Suprapubic skin (tissue), 4 donors: ENCODE results near the gene TMED6. TPM values are rescaled to one million over a fixed set of nuclear protein-coding genes. Genes with fewer than 3 reads are reported as not detected.

Experiments
- DNase-seq, 2 donors: peaks; one replicate each; pipeline ENCODE4 v3.0.0-alpha.2; 2019; ENCODE audit warnings: low spot score in 2 of 2
- H3K27ac ChIP-seq: fragments of 200-600 bp; sonication (generic); one replicate; pipeline ENCODE4 v1.5.1; 2019
- H3K27me3 ChIP-seq: fragments of 200-600 bp; sonication (generic); one replicate; pipeline ENCODE4 v1.5.1; 2019
- H3K36me3 ChIP-seq: fragments of 200-600 bp; sonication (generic); one replicate; pipeline ENCODE4 v1.5.1; 2019
- H3K4me1 ChIP-seq: fragments of 200-600 bp; sonication (generic); one replicate; pipeline ENCODE4 v1.5.1; 2019
- H3K4me3 ChIP-seq: fragments of 200-600 bp; sonication (generic); one replicate; pipeline ENCODE4 v1.5.1; 2019; ENCODE audit warnings: mild to moderate bottlenecking
- H3K9me3 ChIP-seq: fragments of 200-600 bp; sonication (generic); one replicate; pipeline ENCODE4 v1.5.1; 2019
- EP300 ChIP-seq: sonication (generic); formaldehyde crosslinking; IDR thresholded peaks from one replicate; pipeline ENCODE4 v1.6.1; 2017; ENCODE audit warnings: antibody characterized with exemption
- POLR2A ChIP-seq, 2 donors: fragments of 450-650 bp; IDR thresholded peaks; one replicate each; pipeline ENCODE4 v1.6.1; 2017; ENCODE audit warnings: antibody characterized with exemption in 2 of 2, mild to moderate bottlenecking in 2 of 2, moderate library complexity in 2 of 2
- POLR2AphosphoS5 ChIP-seq, 3 donors: sonication (generic); formaldehyde crosslinking; IDR thresholded peaks; one replicate each; pipeline ENCODE4 v1.6.1; 2017; ENCODE audit warnings: antibody characterized with exemption in 3 of 3
- WGBS: methylation state at CpG from one replicate; pipeline ENCODE4 v1.1.5; 2018; 5-methylcytosine and 5-hydroxymethylcytosine counted together
- total RNA-seq, 4 donors: library from RNA; depleted of rRNA; stranded (reverse); fragments of >200 nt; gene quantifications; one replicate each; pipeline ENCODE4 v1.1.0, GENCODE V29; 2016
- TF ChIP-seq, protein P1 (sequence below), 2 donors: fragments of 200-600 bp in 1 of 2; fragments of 450-650 bp in 1 of 2; sonication (generic) in 1 of 2; IDR thresholded peaks; one replicate each; pipeline ENCODE4 v1.5.1; 2016 to 2019; ENCODE audit warnings: antibody characterized with exemption in 2 of 2, mild to moderate bottlenecking in 1 of 2, moderate library complexity in 1 of 2

Gene TMED6
- total RNA-seq, result 1 to 10 TPM in 1 of 4 donors, under 1 TPM in 1, not detected in 2; 0.98 to 1.5 TPM

DNA sequence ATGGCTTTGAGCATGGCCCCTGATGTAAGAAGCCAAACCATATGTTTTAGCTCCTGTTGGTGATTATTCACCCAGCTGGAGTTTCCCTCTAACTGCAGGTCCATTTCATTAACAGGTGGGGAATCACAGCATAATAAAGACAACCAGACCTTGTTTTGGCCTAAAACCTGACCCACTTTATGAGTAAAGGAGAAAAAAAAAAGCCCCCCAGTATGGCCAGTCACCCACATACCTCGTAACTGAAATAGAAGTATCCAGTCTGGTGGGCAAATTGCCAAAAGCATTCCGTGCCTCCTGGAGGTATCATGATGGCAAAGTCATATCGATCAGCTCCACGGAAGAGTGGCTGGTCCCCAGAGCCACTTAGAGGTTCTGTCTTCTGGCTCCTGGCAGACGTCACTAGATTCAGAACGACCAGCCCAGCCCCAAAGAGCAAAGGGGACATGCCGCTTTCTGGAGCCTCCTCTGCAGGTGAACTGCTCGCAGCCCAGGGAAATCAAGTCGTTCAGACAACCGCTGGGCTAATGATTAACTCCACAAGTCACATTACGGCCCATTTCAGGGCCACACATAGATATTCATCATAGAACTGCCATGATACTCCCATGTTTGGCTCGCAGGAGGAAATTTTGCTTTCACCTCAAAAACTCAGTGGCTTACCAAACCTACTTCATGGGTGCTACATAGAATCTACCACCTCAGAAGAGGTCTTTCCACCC lies at the start of gene TMED6:
TMED6 (minus strand) TSS at position 478 of the 719 bp plus-strand sequence; CDS start at position 445, 33 bp downstream.
- H3K4me1 ChIP-seq, result no peaks in the 10 kb centered on the region
- H3K36me3 ChIP-seq, result peaks cover 41% of the 10 kb centered on the region
- no peak within 1 kb of the TSS for H3K27ac ChIP-seq
- 89% methylated on average over 8 of the region's 12 CpGs for WGBS
- DNase-seq, result no peak
- TF ChIP-seq EP300, result no peak
- TF ChIP-seq POLR2AphosphoS5 (IDR thresholded peaks at IDR 0.05), result no peak
- TF ChIP-seq POLR2A (IDR thresholded peaks at IDR 0.05), result no peak
- TF ChIP-seq, protein P1, sequence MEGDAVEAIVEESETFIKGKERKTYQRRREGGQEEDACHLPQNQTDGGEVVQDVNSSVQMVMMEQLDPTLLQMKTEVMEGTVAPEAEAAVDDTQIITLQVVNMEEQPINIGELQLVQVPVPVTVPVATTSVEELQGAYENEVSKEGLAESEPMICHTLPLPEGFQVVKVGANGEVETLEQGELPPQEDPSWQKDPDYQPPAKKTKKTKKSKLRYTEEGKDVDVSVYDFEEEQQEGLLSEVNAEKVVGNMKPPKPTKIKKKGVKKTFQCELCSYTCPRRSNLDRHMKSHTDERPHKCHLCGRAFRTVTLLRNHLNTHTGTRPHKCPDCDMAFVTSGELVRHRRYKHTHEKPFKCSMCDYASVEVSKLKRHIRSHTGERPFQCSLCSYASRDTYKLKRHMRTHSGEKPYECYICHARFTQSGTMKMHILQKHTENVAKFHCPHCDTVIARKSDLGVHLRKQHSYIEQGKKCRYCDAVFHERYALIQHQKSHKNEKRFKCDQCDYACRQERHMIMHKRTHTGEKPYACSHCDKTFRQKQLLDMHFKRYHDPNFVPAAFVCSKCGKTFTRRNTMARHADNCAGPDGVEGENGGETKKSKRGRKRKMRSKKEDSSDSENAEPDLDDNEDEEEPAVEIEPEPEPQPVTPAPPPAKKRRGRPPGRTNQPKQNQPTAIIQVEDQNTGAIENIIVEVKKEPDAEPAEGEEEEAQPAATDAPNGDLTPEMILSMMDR (IDR thresholded peaks at IDR 0.05), result no peak
- H3K4me3 ChIP-seq, result no peak within 1 kb of the TSS
- H3K27me3 ChIP-seq, result no peaks in the 10 kb centered on the region
- no peaks in the 10 kb centered on the region for H3K9me3 ChIP-seq

DNA sequence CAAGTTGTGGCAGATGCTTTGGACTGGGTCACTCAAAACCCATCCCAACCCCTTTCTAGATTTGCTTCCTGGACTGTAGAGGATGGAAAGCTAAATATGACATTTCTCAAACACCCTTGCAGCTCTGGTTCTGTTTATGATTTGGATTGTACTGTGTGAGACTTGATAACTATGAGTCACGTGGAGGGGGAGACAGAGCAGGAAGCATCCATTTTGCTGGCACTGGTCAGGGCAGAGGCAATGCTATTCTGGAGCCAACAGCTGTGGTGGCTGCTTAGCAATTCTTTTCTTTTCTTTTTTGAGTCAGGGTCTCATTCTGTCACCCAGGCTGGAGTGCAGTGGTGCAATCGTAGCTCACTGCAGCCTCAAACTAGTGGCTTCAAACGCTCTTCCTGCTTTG lies 47.8 kb upstream of the TMED6 start:
- no peaks in the 10 kb centered on the region for H3K36me3 ChIP-seq
- no peak for TF ChIP-seq POLR2AphosphoS5 (IDR thresholded peaks at IDR 0.05)
- TF ChIP-seq, protein P1 (IDR thresholded peaks at IDR 0.05), result no peak
- no peak for TF ChIP-seq EP300
- TF ChIP-seq POLR2A (IDR thresholded peaks at IDR 0.05), result no peak
- WGBS, result 57% methylated on average over 3 of the region's 3 CpGs
- H3K4me3 ChIP-seq, result no peak overlapping the region
- H3K9me3 ChIP-seq, result no peaks in the 10 kb centered on the region
- no peaks in the 10 kb centered on the region for H3K27me3 ChIP-seq
- peaks cover 52% of the 10 kb centered on the region for H3K4me1 ChIP-seq
- no peak overlapping the region for H3K27ac ChIP-seq
- DNase-seq, result no peak

DNA sequence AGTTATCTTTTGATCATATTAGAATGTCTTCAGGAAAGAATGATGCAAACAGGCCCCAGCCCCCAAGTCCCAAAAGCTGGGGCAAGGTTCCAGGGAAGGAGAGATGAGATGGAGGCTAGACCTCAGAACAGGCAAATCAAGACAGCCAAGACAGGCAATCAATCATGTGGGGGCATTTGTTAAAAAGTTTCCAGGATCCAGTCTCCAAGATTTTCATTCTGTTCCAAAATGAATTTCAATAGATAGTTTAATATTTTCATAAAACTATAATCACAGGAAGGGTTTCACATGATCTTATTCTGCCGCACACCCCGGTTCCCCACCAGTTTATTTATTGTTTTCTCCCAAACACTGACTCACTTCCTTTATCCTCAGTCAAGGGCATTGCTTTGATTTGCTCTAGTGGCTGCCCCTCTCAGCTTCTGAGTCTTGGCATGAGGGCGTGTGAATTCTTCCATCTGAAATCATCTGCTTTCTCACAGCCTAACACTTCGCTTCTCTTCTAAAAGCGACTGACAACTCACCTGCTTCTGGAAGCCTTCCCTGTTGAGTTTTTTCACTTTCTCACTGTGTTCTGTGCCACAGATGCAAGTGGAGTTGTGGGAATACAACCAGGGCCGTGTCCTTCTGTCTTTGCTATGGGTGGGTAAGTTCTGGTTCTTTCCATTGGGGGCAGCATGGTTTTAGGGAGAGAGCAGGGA lies 46.4 kb upstream of the TMED6 start:
- DNase-seq, result no peak
- WGBS, result 30% methylated on average over 6 of the region's 6 CpGs

DNA sequence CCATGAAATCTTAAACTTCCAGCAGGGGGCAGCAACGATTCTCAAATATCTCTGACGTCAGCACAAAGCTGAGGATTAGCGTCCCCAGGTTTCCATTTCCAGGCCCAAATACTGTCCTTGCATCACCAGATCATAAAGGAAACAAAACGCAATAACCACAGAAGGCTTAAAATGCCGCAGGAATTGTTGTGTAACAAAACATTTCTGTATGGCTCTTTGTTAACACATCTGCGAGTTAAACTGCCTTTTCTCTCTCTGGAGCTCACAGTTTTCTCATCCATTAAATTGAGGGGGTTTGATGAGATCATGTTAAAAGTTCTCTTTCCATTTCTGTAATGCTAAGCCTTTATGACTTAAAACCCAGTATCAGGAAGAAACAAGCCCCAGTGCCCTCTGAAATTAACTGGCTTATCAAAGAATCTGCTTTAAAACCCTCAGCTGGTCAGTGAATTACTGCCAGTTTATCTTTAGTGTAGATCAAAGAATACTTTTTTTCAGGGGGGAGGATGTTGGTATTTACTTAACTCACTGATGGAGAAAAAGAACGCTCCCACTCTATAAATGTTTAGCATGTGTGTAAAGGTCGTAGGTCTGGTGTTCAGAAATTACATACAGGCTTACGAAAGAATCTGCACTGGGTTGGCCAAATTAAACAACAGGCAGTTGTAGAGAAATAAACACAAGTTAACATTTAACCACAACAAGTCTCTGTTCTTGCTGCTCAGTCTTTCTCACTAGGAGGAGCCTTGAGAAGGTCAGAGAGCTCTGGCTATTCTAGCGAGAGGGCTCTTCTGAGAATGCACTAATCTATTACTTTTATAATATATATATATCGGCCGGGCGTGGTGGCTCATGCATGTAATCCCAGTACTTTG lies 44.8 kb upstream of the TMED6 start:
- Histone ChIP-seq H3K4me3 (no peak overlapping the region), H3K4me1 (peaks cover 33% of the 10 kb centered on the region), H3K27me3 (no peaks in the 10 kb centered on the region), H3K36me3 (no peaks in the 10 kb centered on the region), H3K9me3 (no peaks in the 10 kb centered on the region), H3K27ac (peak overlapping the region; percentile 79)
- peak; percentile 82 to 85 for DNase-seq
- 34% methylated on average over 13 of the region's 13 CpGs for WGBS
- peak in 1 of 3 donors; percentile 86 for TF ChIP-seq POLR2AphosphoS5 (IDR thresholded peaks at IDR 0.05)
- TF ChIP-seq POLR2A (IDR thresholded peaks at IDR 0.05), result no peak
- TF ChIP-seq, protein P1 (IDR thresholded peaks at IDR 0.05), result peak; percentile 48 to 57

More for the DNA sequence above, 46.4 kb upstream of the TMED6 start:
- Histone ChIP-seq H3K4me1 (peaks cover 41% of the 10 kb centered on the region), H3K36me3 (no peaks in the 10 kb centered on the region), H3K27ac (peak overlapping the region; percentile 79), H3K4me3 (no peak overlapping the region), H3K27me3 (no peaks in the 10 kb centered on the region), H3K9me3 (no peaks in the 10 kb centered on the region)
- no peak for TF ChIP-seq POLR2A (IDR thresholded peaks at IDR 0.05)
- TF ChIP-seq, protein P1 (IDR thresholded peaks at IDR 0.05), result peak in 1 of 2 donors; percentile 55
- TF ChIP-seq POLR2AphosphoS5 (IDR thresholded peaks at IDR 0.05), result no peak
- TF ChIP-seq EP300, result no peak
